Cardiac muscle cell (in vitro differentiated cells and primary cell): Measurements from ENCODE around the gene LHCGR. TPM values are rescaled to one million over a fixed set of nuclear protein-coding genes. Genes with fewer than 3 reads are reported as not detected.
A peak's percentile ranks its signal among the peaks of the same experiment; 100 is the strongest.

Experiments
- DNase-seq, 2 donors: peaks; one replicate each; pipeline versions ENCODE4 v3.0.0 to v3.0.0-alpha.2; 2010 to 2017; ENCODE audit warnings: low read depth in 1 of 2, low spot score in 1 of 2
- H3K27ac ChIP-seq: fragments of 200-600 bp; sonication (generic); 2 replicates; pipeline ENCODE4 v1.5.1; 2016
- H3K27me3 ChIP-seq: fragments of 200-600 bp; sonication (generic); 2 replicates; pipeline ENCODE4 v1.6.0; 2016; ENCODE audit warnings: control low read depth
- H3K36me3 ChIP-seq: fragments of 200-600 bp; sonication (generic); 2 replicates; pipeline ENCODE4 v1.5.1; 2016; ENCODE audit warnings: control low read depth
- H3K4me1 ChIP-seq: fragments of 200-600 bp; sonication (generic); 2 replicates; pipeline ENCODE4 v1.8.1; 2017; ENCODE audit warnings: low read depth, mild to moderate bottlenecking, mixed run types
- H3K4me3 ChIP-seq: fragments of 200-600 bp; sonication (generic); 2 replicates; pipeline ENCODE4 v1.5.1; 2016; ENCODE audit warnings: mild to moderate bottlenecking
- H3K9me3 ChIP-seq: fragments of 200-600 bp; sonication (generic); 2 replicates; pipeline ENCODE4 v1.5.1; 2017; ENCODE audit warnings: low read depth, mild to moderate bottlenecking, control low read depth
- CTCF ChIP-seq: IDR thresholded peaks from 2 replicates; pipeline ENCODE4 v1.5.1; 2012; ENCODE audit warnings: low read depth, mild to moderate bottlenecking, low read length
- polyA plus RNA-seq: library from polyadenylated mRNA; unstranded; fragments of >200 nt; fragmentation: Nextera tagmentation; extraction: Ambion mirVana; gene quantifications from 2 replicates; pipeline ENCODE4 v1.2.1, GENCODE V29; 2016
- total RNA-seq: library from RNA; depleted of rRNA; stranded (reverse); fragments of >200 nt; gene quantifications from 2 replicates; pipeline ENCODE4 v1.2.3, GENCODE V29; 2016

LHCGR gene
- total and polyA plus RNA-seq, 2 experiments from 2014 or later: 0.57 TPM; not detected in 1

- H3K36me3 ChIP-seq: no peaks in the 10 kb centered on the region
- H3K4me3 ChIP-seq: no peak overlapping the region
- H3K4me1 ChIP-seq: peaks cover 3% of the 10 kb centered on the region
- DNase-seq: no peak
- TF ChIP-seq CTCF: no peak
- H3K9me3 ChIP-seq: no peaks in the 10 kb centered on the region
- no peak overlapping the region for H3K27ac ChIP-seq
- H3K27me3 ChIP-seq: no peaks in the 10 kb centered on the region
Observed at GRCh38 chr2:48724278-48724677, 31.2 kb downstream of the LHCGR start.

GRCh38 chr2:48723129-48723528 lies 32.4 kb downstream of the LHCGR start:
- TF ChIP-seq CTCF: no peak
- peak in 1 of 2 donors; percentile 91 for DNase-seq
- no peak overlapping the region for H3K27ac ChIP-seq
- no peak overlapping the region for H3K4me3 ChIP-seq
- peaks cover 3% of the 10 kb centered on the region for H3K4me1 ChIP-seq
- no peaks in the 10 kb centered on the region for H3K36me3 ChIP-seq
- H3K9me3 ChIP-seq: no peaks in the 10 kb centered on the region
- H3K27me3 ChIP-seq: no peaks in the 10 kb centered on the region

- no peak for DNase-seq
- TF ChIP-seq CTCF: no peak
- H3K27me3 ChIP-seq: no peaks in the 10 kb centered on the region
Observed at GRCh38 chr2:48722391-48722790, 33.1 kb downstream of the LHCGR start.

GRCh38 chr2:48721158-48721557 lies 34.4 kb downstream of the LHCGR start:
- H3K4me1 ChIP-seq: peaks cover 3% of the 10 kb centered on the region
- TF ChIP-seq CTCF: no peak
- no peaks in the 10 kb centered on the region for H3K36me3 ChIP-seq
- H3K9me3 ChIP-seq: no peaks in the 10 kb centered on the region
- peak in 1 of 2 donors; percentile 44 for DNase-seq
- H3K27ac ChIP-seq: no peak overlapping the region
- H3K4me3 ChIP-seq: no peak overlapping the region
- H3K27me3 ChIP-seq: no peaks in the 10 kb centered on the region

More at GRCh38 chr2:48722391-48722790, 33.1 kb downstream of the LHCGR start:
- no peaks in the 10 kb centered on the region for H3K36me3 ChIP-seq
- no peak overlapping the region for H3K27ac ChIP-seq
- no peaks in the 10 kb centered on the region for H3K9me3 ChIP-seq
- H3K4me1 ChIP-seq: peaks cover 3% of the 10 kb centered on the region
- no peak overlapping the region for H3K4me3 ChIP-seq

- Histone ChIP-seq H3K27me3 (no peaks in the 10 kb centered on the region), H3K4me3 (no peak overlapping the region), H3K4me1 (peaks cover 15% of the 10 kb centered on the region), H3K36me3 (no peaks in the 10 kb centered on the region), H3K27ac (no peak overlapping the region), H3K9me3 (no peaks in the 10 kb centered on the region)
- TF ChIP-seq CTCF: no peak
- DNase-seq: no peak
Observed at GRCh38 chr2:48719480-48720177, 35.9 kb downstream of the LHCGR start.
